H1 (cell line): ENCODE data around the gene PTPN13. TPM values are rescaled to one million over a fixed set of nuclear protein-coding genes. Genes with fewer than 3 reads are reported as not detected.

Source experiments
- CTCF ChIA-PET: fragments of 300-600 bp; sonication (Branson Sonifier 250); formaldehyde crosslinking; loops from one replicate; lab custom pipeline; 2021; ENCODE audit not compliant: partially characterized antibody; lab: Charles Lee
- POLR2A ChIA-PET: fragments of 300-600 bp; sonication (Branson Sonifier 250); formaldehyde crosslinking; loops from one replicate; lab custom pipeline; 2021; ENCODE audit warnings: inconsistent platforms; ENCODE audit not compliant: partially characterized antibody; lab: Charles Lee
- DNase-seq, 2 experiments: peaks; one replicate each; pipeline versions ENCODE4 v3.0.0 to v3.0.0-alpha.2; 2010 to 2022; ENCODE audit warnings: low spot score in 2 of 2, low read depth in 1 of 2, mixed read lengths in 1 of 2
- FAIRE-seq: peaks from 2 replicates; lab custom pipeline; 2011; peaks lifted over from hg19 to GRCh38; lab: Jason Lieb, UNC
- H2AFZ ChIP-seq: 2 replicates; pipeline ENCODE4 v1.8.1; 2012; ENCODE audit warnings: low read length, inconsistent platforms
- H2AK5ac ChIP-seq: 2 replicates; pipeline ENCODE4 v1.6.1; 2013; ENCODE audit warnings: low read depth, low read length
- H2BK120ac ChIP-seq: replicated peaks from 2 replicates; pipeline ENCODE3; 2013; ENCODE audit warnings: low read depth, low read length, inconsistent platforms
- H2BK12ac ChIP-seq: 2 replicates; pipeline ENCODE4 v1.6.1; 2013; ENCODE audit warnings: low read depth, low read length
- H2BK15ac ChIP-seq: 2 replicates; pipeline ENCODE4 v1.6.1; 2013; ENCODE audit warnings: low read length
- H2BK20ac ChIP-seq: 2 replicates; pipeline ENCODE4 v1.6.1; 2013; ENCODE audit warnings: low read length
- H2BK5ac ChIP-seq: 2 replicates; pipeline ENCODE4 v1.6.1; 2013; ENCODE audit warnings: low read depth, low read length
- H3K14ac ChIP-seq: 2 replicates; pipeline ENCODE4 v1.6.1; 2013; ENCODE audit warnings: inconsistent platforms; ENCODE audit not compliant: insufficient read length
- H3K18ac ChIP-seq: 2 replicates; pipeline ENCODE4 v1.6.1; 2013; ENCODE audit warnings: low read length; ENCODE audit errors: extremely low read depth
- H3K23ac ChIP-seq: 2 replicates; pipeline ENCODE4 v1.6.1; 2013; ENCODE audit warnings: inconsistent platforms; ENCODE audit not compliant: insufficient read length
- H3K23me2 ChIP-seq: 2 replicates; pipeline ENCODE4 v1.6.1; 2013; ENCODE audit warnings: low read depth, low read length
- H3K27ac ChIP-seq: 2 replicates; pipeline ENCODE4 v1.6.1; 2011; ENCODE audit warnings: low read depth, low read length, inconsistent platforms
- H3K27me3 ChIP-seq, 4 experiments: replicated peaks in 1 of 4; 1 replicate in 1 of 4; 2 replicates in 3 of 4; pipeline versions ENCODE4 v1.6.1 to v1.8.1; 2011 to 2013; ENCODE audit warnings: low read length in 3 of 4, mild to moderate bottlenecking in 3 of 4, inconsistent platforms in 2 of 4, mixed read lengths in 2 of 4, moderate library complexity in 1 of 4; ENCODE audit not compliant: control insufficient read depth in 3 of 4, insufficient read depth in 3 of 4; ENCODE audit errors: extremely low read depth in 1 of 4
- H3K36me3 ChIP-seq, 4 experiments: 2 replicates each; pipeline versions ENCODE4 v1.6.1 to v1.8.1; 2011 to 2013; ENCODE audit warnings: mild to moderate bottlenecking in 4 of 4, low read length in 3 of 4, moderate library complexity in 2 of 4, control low read depth in 1 of 4, inconsistent platforms in 1 of 4; ENCODE audit not compliant: insufficient read depth in 4 of 4, control insufficient read depth in 2 of 4
- H3K4ac ChIP-seq: replicated peaks from 2 replicates; pipeline ENCODE3; 2013; ENCODE audit warnings: low read length, low read depth, mixed read lengths, inconsistent platforms; ENCODE audit not compliant: insufficient read length
- H3K4me1 ChIP-seq, 4 experiments: replicated peaks in 1 of 4; 1 replicate in 1 of 4; 2 replicates in 3 of 4; pipeline versions ENCODE4 v1.6.1 to v1.8.1; 2011 to 2013; ENCODE audit warnings: low read length in 3 of 4, inconsistent platforms in 2 of 4, mixed read lengths in 1 of 4; ENCODE audit not compliant: insufficient read depth in 4 of 4, control insufficient read depth in 3 of 4
- H3K4me2 ChIP-seq, 2 experiments: 2 replicates each; pipeline versions ENCODE4 v1.6.1 to v1.8.1; 2011 to 2013; ENCODE audit warnings: low read depth in 2 of 2, low read length in 2 of 2, control low read depth in 1 of 2, inconsistent platforms in 1 of 2, mild to moderate bottlenecking in 1 of 2; ENCODE audit not compliant: insufficient read depth in 1 of 2
- H3K4me3 ChIP-seq, 4 experiments: fragments of 200-600, 300-600 bp in 1 of 4; sonication (generic), shearing (Covaris generic), sonication (Bioruptor Twin) in 1 of 4; 2 replicates each; pipeline versions ENCODE4 v1.5.1 to v1.8.1; 2011 to 2016; ENCODE audit warnings: low read length in 4 of 4, low read depth in 3 of 4, control low read depth in 2 of 4, inconsistent platforms in 2 of 4, mild to moderate bottlenecking in 2 of 4, mixed read lengths in 1 of 4, moderate library complexity in 1 of 4; ENCODE audit not compliant: insufficient read depth in 2 of 4; ENCODE audit errors: extremely low read depth in 1 of 4
- H3K56ac ChIP-seq: replicated peaks from 2 replicates; pipeline ENCODE3; 2013; ENCODE audit warnings: low read depth, mild to moderate bottlenecking, mixed read lengths, low read length, inconsistent platforms; ENCODE audit not compliant: insufficient read length
- H3K79me1 ChIP-seq: 2 replicates; pipeline ENCODE4 v1.6.1; 2013; ENCODE audit warnings: low read depth, low read length, control low read depth
- H3K79me2 ChIP-seq, 2 experiments: 2 replicates each; pipeline versions ENCODE4 v1.6.1 to v1.8.1; 2012 to 2013; ENCODE audit warnings: low read length in 2 of 2, mild to moderate bottlenecking in 2 of 2, inconsistent platforms in 1 of 2; ENCODE audit not compliant: insufficient read depth in 2 of 2, control insufficient read depth in 1 of 2
- H3K9ac ChIP-seq, 4 experiments: replicated peaks in 1 of 4; 1 replicate in 1 of 4; 2 replicates in 3 of 4; pipeline versions ENCODE4 v1.6.1 to v1.8.1; 2011 to 2013; ENCODE audit warnings: low read depth in 3 of 4, low read length in 3 of 4, control low read depth in 2 of 4, mild to moderate bottlenecking in 2 of 4, moderate library complexity in 2 of 4, inconsistent platforms in 1 of 4; ENCODE audit errors: extremely low read depth in 1 of 4
- H3K9me3 ChIP-seq, 2 experiments: 2 replicates each; pipeline versions ENCODE4 v1.6.1 to v1.8.1; 2012 to 2013; ENCODE audit warnings: mild to moderate bottlenecking in 2 of 2, moderate library complexity in 2 of 2, control low read depth in 1 of 2, inconsistent platforms in 1 of 2, low read depth in 1 of 2, low read length in 1 of 2, mixed read lengths in 1 of 2; ENCODE audit not compliant: insufficient read depth in 2 of 2
- H4K20me1 ChIP-seq, 2 experiments: replicated peaks in 1 of 2; 2 replicates each; pipeline versions ENCODE3 to v1.8.1; 2011 to 2013; ENCODE audit warnings: inconsistent platforms in 2 of 2, low read length in 2 of 2, mild to moderate bottlenecking in 1 of 2; ENCODE audit not compliant: insufficient read depth in 2 of 2, control insufficient read depth in 1 of 2
- H4K5ac ChIP-seq: 2 replicates; pipeline ENCODE4 v1.6.1; 2013; ENCODE audit warnings: low read length, low read depth, mixed read lengths, inconsistent platforms; ENCODE audit not compliant: insufficient read length
- H4K8ac ChIP-seq: 2 replicates; pipeline ENCODE4 v1.8.0; 2013; ENCODE audit warnings: mild to moderate bottlenecking, moderate library complexity, low read length, inconsistent platforms; ENCODE audit not compliant: insufficient read depth; ENCODE audit errors: extremely low read depth
- H4K91ac ChIP-seq: replicated peaks from 2 replicates; pipeline ENCODE3; 2013; ENCODE audit warnings: low read length, mixed read lengths, inconsistent platforms; ENCODE audit not compliant: insufficient read length
- BACH1 ChIP-seq: IDR thresholded peaks from 2 replicates; pipeline ENCODE4 v1.6.1; 2012; ENCODE audit warnings: low read length, improper control_type of control experiment
- BRCA1 ChIP-seq: IDR thresholded peaks from 2 replicates; pipeline ENCODE4 v1.6.1; 2012; ENCODE audit warnings: low read depth, low read length, improper control_type of control experiment
- CHD1 ChIP-seq: IDR thresholded peaks from 2 replicates; pipeline ENCODE4 v1.6.1; 2012; ENCODE audit warnings: low read depth, low read length, improper control_type of control experiment
- EP300 ChIP-seq, 2 experiments: IDR thresholded peaks; 1 replicate in 1 of 2; 2 replicates in 1 of 2; pipeline ENCODE4 v1.6.1; 2011 to 2012; ENCODE audit warnings: low read depth in 2 of 2, low read length in 2 of 2, mild to moderate bottlenecking in 2 of 2, borderline replicate concordance in 1 of 2, inconsistent platforms in 1 of 2, moderate library complexity in 1 of 2
- JUN ChIP-seq: IDR thresholded peaks from 2 replicates; pipeline ENCODE4 v1.6.1; 2011; ENCODE audit warnings: low read depth, mild to moderate bottlenecking, improper control_type of control experiment, low read length
- POLR2AphosphoS5 ChIP-seq: IDR thresholded peaks from 2 replicates; pipeline ENCODE4 v1.6.1; 2011; ENCODE audit warnings: low read depth, low read length
- RFX5 ChIP-seq: IDR thresholded peaks from 2 replicates; pipeline ENCODE4 v1.6.1; 2011; ENCODE audit warnings: low read depth, low read length, improper control_type of control experiment, borderline replicate concordance
- RXRA ChIP-seq: IDR thresholded peaks from 2 replicates; pipeline ENCODE4 v1.6.1; 2011; ENCODE audit warnings: low read depth, mild to moderate bottlenecking, low read length, moderate library complexity; ENCODE audit not compliant: insufficient read depth
- SIX5 ChIP-seq: IDR thresholded peaks from 2 replicates; pipeline ENCODE4 v1.6.1; 2011; ENCODE audit warnings: mild to moderate bottlenecking, low read depth, low read length
- SRF ChIP-seq: IDR thresholded peaks from 2 replicates; pipeline ENCODE4 v1.6.1; 2011; ENCODE audit warnings: mild to moderate bottlenecking, low read depth, low read length, moderate library complexity
- WGBS, 2 experiments: shearing (Covaris generic) in 1 of 2; methylation state at CpG; one replicate each; pipeline versions ENCODE4 v1.1.6 to v1.1.7; 2013 to 2015; ENCODE audit warnings: low lambda C conversion rate in 2 of 2, mixed read lengths in 2 of 2, inconsistent platforms in 1 of 2, low coverage in 1 of 2, missing lambda C conversion rate in 1 of 2; ENCODE audit not compliant: insufficient replicate concordance in 2 of 2, insufficient coverage in 1 of 2, insufficient read length in 1 of 2; ENCODE audit errors: extremely low coverage in 1 of 2, missing lambda C conversion rate in 1 of 2; 5-methylcytosine and 5-hydroxymethylcytosine counted together
- polyA plus RNA-seq, 7 experiments: library from polyadenylated mRNA; depleted of rRNA in 3 of 7; stranded (reverse) in 5 of 7; unstranded in 2 of 7; fragments of >200 nt in 5 of 7; fragments of 200-250 nt in 2 of 7; gene quantifications; 1 replicate in 5 of 7; 2 replicates in 1 of 7; 4 replicates in 1 of 7; pipeline versions ENCODE4 v1.2.1 to v1.2.3, GENCODE V29; 2011 to 2013; ENCODE audit warnings: missing spikeins in 2 of 7, mixed read lengths in 2 of 7
- total RNA-seq: library from RNA; stranded (reverse); fragmentation: NEBNext Ultra II Directional; extraction: Animal tissue kit (Norgen Biotek cat#: 25700); gene quantifications from 2 replicates; pipeline ENCODE4 v1.2.1, GENCODE V29; 2021
- TF ChIP-seq, protein P1 (sequence below): IDR thresholded peaks from 2 replicates; pipeline ENCODE4 v1.6.1; 2012; ENCODE audit warnings: inconsistent platforms
- TF ChIP-seq, protein P2 (sequence below): IDR thresholded peaks from 2 replicates; pipeline ENCODE4 v1.6.1; 2012; ENCODE audit warnings: low read length, inconsistent platforms

PTPN13 gene
- total and polyA plus RNA-seq, 2 of the 8 experiments (the other 6 are each of a cell fraction or from before 2014, with no cell fraction given), result 12.7 to 57.9 TPM

DNA sequence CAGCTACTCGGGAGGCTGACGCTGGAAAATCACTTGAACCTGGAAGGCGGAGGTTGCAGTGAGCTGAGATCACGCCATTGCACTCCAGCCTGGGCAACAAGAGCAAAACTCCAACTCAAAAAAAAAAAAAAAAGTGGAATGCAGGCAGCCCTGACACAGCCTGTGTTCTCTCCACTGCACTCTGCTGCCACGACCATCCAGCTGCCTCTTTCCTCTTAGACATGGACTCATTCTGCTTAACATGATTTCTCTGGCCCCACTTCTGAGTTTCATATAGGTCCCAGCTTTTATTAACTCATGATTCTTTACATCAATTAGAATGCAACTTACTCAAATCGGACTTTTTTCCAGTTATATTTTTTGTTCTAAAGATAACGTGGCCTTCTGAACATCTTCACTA is 225.4 kb downstream of the PTPN13 start:
- Histone ChIP-seq H3K23ac (no peak overlapping the region), H2BK15ac (no peak overlapping the region), H4K8ac (no peak overlapping the region), H2AFZ (no peak overlapping the region), H3K27ac (no peak overlapping the region), H4K20me1 (no peaks in the 10 kb centered on the region), H3K79me2 (no peaks in the 10 kb centered on the region), H3K9ac (no peak overlapping the region), H3K4me1 (peaks cover 0 to 3% (median 0%) of the 10 kb centered on the region in 4 experiments; a peak in 1 of 7 replicates), H3K4ac (no peak overlapping the region), H2BK120ac (no peak overlapping the region), H4K5ac (no peak overlapping the region), H3K4me2 (no peak overlapping the region), H2AK5ac (no peak overlapping the region), H3K27me3 (no peaks in the 10 kb centered on the region), H3K9me3 (no peaks in the 10 kb centered on the region), H3K18ac (no peak overlapping the region), H2BK5ac (no peak overlapping the region), H3K36me3 (peaks cover 0 to 17% (median 8%) of the 10 kb centered on the region in 4 experiments; a peak in 5 of 8 replicates), H3K79me1 (no peaks in the 10 kb centered on the region), H3K23me2 (no peaks in the 10 kb centered on the region), H3K4me3 (no peak overlapping the region), H2BK20ac (no peak overlapping the region), H3K14ac (no peak overlapping the region), H4K91ac (no peak overlapping the region), H2BK12ac (no peak overlapping the region), H3K56ac (no peak overlapping the region)
- DNase-seq (no peak), FAIRE-seq (no peak)
- CTCF ChIA-PET, result interaction anchor here (0.7 to 4.9 kb wide), 8 partner anchors 11 to 325 kb away, joined by 3 to 20 read pairs (median 6); no protein-coding TSS in a partner anchor
- 93% methylated on average over 7 of the region's 7 CpGs; no CpG with 5 or more reads in 1 of the 2 experiments for WGBS, 2 experiments
- POLR2A ChIA-PET, result interaction anchor here (1.3 to 1.5 kb wide), 2 partner anchors 61 to 72 kb away, joined by 3 read pairs; no protein-coding TSS in a partner anchor
- TF ChIP-seq RFX5, result no peak
- TF ChIP-seq BRCA1, result no peak
- TF ChIP-seq RXRA, result no peak
- no peak for TF ChIP-seq SRF
- TF ChIP-seq POLR2AphosphoS5, result no peak
- no peak for TF ChIP-seq CHD1
- no peak for TF ChIP-seq EP300 (IDR thresholded peaks at IDR 0.05; ENCODE audit: borderline replicate concordance in 1 of 2, low read depth in 2 of 2, low read length in 2 of 2)
- no peak for TF ChIP-seq SIX5
- TF ChIP-seq, protein P1, sequence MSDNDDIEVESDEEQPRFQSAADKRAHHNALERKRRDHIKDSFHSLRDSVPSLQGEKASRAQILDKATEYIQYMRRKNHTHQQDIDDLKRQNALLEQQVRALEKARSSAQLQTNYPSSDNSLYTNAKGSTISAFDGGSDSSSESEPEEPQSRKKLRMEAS, result no peak
- no peak for TF ChIP-seq BACH1
- TF ChIP-seq, protein P2, sequence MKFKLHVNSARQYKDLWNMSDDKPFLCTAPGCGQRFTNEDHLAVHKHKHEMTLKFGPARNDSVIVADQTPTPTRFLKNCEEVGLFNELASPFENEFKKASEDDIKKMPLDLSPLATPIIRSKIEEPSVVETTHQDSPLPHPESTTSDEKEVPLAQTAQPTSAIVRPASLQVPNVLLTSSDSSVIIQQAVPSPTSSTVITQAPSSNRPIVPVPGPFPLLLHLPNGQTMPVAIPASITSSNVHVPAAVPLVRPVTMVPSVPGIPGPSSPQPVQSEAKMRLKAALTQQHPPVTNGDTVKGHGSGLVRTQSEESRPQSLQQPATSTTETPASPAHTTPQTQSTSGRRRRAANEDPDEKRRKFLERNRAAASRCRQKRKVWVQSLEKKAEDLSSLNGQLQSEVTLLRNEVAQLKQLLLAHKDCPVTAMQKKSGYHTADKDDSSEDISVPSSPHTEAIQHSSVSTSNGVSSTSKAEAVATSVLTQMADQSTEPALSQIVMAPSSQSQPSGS, result no peak
- TF ChIP-seq JUN, result no peak
